Bronchial epithelial cell (primary cell): Measurements from ENCODE around the gene TMX4. TPM values are rescaled to one million over a fixed set of nuclear protein-coding genes. Genes with fewer than 3 reads are reported as not detected.

Experiments used
- DNase-seq: peaks from one replicate; pipeline ENCODE4 v3.0.0-alpha.2; 2010; ENCODE audit warnings: low read depth
- FAIRE-seq: peaks from 2 replicates; lab custom pipeline; 2011; peaks lifted over from hg19 to GRCh38; lab: Jason Lieb, UNC
- H3K27me3 ChIP-seq: 2 replicates; pipeline ENCODE4 v1.5.1; 2011; ENCODE audit warnings: low read length; ENCODE audit not compliant: control insufficient read depth, insufficient read depth
- H3K36me3 ChIP-seq: 2 replicates; pipeline ENCODE4 v1.5.1; 2011; ENCODE audit warnings: low read length; ENCODE audit not compliant: control insufficient read depth, insufficient read depth
- H3K4me3 ChIP-seq: 2 replicates; pipeline ENCODE4 v1.5.1; 2011; ENCODE audit warnings: mild to moderate bottlenecking, low read depth, low read length, control low read depth
- total RNA-seq: library from RNA; depleted of rRNA; stranded (reverse); fragments of >200 nt; gene quantifications from 2 replicates; pipeline ENCODE4 v1.2.1, GENCODE V29; 2014
- TF ChIP-seq, protein P1 (sequence below): IDR thresholded peaks from 2 replicates; pipeline ENCODE4 v1.5.1; 2011; ENCODE audit warnings: mild to moderate bottlenecking, moderate library complexity, low read length, control low read depth, inconsistent platforms; ENCODE audit not compliant: insufficient read depth, severe bottlenecking

The TMX4 gene
- total RNA-seq, 1 donor from 2014 or later = 11.6 TPM

DNA sequence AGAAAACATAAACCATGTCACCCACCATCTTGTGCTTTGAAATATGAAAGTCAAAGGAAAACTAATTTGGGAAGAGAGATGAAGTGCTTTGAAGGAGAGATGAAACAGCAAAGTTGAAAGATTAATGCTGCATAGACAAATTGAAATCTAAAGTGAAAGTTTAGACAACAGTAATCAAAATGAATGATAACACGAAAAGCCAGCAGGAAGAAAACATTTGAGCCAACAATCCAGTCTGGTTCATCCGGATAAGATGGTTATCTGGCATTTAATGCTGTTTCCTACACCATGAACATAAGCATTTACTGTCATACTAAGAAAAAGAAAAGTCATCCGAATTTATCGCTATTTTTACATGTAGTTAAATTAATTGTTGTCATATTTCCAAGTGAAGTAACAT is 79.9 kb downstream of the TMX4 start:
- H3K36me3 ChIP-seq = no peaks in the 10 kb centered on the region
- FAIRE-seq = no peak

DNA sequence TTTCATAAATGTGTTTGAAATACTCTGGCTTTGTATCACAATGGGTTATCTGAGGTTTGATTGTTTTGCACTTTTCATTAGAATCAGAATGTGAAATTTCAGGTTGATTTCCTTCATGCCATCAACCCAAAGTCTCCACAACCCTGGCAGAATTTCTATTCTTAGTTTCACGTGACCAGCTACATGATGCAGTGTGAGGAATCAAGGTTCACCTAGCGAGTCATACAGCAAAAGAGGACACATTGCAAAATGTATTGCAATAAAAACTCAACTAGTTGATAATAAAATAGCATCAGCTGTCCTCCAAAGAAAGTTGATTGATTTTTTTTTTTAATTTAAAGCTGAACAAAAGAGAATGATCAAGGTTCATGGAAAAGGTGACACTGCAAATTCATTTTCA is 81.5 kb downstream of the TMX4 start:
- DNase-seq (peak; percentile 30), FAIRE-seq (no peak)
- Histone ChIP-seq H3K4me3 (no peak overlapping the region), H3K36me3 (no peaks in the 10 kb centered on the region), H3K27me3 (no peaks in the 10 kb centered on the region)
- TF ChIP-seq, protein P1, sequence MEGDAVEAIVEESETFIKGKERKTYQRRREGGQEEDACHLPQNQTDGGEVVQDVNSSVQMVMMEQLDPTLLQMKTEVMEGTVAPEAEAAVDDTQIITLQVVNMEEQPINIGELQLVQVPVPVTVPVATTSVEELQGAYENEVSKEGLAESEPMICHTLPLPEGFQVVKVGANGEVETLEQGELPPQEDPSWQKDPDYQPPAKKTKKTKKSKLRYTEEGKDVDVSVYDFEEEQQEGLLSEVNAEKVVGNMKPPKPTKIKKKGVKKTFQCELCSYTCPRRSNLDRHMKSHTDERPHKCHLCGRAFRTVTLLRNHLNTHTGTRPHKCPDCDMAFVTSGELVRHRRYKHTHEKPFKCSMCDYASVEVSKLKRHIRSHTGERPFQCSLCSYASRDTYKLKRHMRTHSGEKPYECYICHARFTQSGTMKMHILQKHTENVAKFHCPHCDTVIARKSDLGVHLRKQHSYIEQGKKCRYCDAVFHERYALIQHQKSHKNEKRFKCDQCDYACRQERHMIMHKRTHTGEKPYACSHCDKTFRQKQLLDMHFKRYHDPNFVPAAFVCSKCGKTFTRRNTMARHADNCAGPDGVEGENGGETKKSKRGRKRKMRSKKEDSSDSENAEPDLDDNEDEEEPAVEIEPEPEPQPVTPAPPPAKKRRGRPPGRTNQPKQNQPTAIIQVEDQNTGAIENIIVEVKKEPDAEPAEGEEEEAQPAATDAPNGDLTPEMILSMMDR = no peak

More for the DNA sequence above, 79.9 kb downstream of the TMX4 start:
- DNase-seq = no peak
- Histone ChIP-seq H3K4me3 (no peak overlapping the region), H3K27me3 (no peaks in the 10 kb centered on the region)
- TF ChIP-seq, protein P1 = no peak

- DNase-seq (no peak), FAIRE-seq (no peak)
- no peak overlapping the region for H3K4me3 ChIP-seq
- no peaks in the 10 kb centered on the region for H3K36me3 ChIP-seq
- TF ChIP-seq, protein P1 = no peak
- H3K27me3 ChIP-seq = no peaks in the 10 kb centered on the region
These were observed 82.2 kb downstream of the TMX4 start for GRCh38 chr20:7937328-7937727.

DNA sequence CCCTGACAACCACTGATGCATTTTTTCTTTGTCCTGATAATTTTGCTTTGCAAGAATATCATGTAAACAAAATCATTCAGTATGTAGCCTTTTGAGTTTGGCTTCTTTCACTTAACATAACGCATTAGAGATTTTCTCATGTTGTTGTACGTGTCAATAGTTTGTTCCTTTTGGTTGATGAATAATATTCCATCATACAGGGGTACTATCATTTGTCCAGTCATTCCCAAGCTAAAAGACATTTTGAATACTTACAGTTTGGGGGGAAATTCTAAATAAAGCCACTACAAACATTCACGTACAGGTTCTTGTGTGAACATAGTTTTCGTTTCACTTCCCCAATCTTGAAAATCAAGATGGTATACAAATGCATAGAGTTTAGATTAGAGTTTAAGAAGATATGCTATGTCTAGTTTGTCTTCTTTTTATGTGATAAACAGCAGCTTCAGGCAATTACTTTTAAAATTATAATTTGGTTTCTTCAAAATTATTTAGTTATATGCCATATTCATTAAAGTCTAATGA is 84.5 kb downstream of the TMX4 start:
- TF ChIP-seq, protein P1 = no peak
- DNase-seq (no peak), FAIRE-seq (no peak)
- H3K27me3 ChIP-seq = no peaks in the 10 kb centered on the region
- H3K4me3 ChIP-seq = no peak overlapping the region
- H3K36me3 ChIP-seq = no peaks in the 10 kb centered on the region

DNA sequence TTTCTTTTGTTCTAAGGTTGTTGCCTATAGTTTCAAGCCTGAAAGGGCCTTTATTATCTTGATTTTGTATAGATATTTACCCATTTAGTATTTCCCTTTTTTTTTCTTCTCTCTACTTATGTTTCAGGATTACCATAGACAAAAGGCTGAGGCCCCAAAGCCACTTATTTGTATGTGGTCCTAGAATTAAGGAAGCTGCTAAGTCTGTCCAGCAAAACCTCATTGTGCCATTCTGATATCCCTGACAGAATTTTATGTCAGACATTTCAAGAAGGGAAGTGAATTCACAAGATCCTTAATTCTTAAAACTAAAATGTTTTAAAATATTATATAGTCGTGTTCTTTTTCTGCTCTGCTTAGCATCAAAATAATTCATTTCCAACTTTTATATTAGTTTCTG is 86.2 kb downstream of the TMX4 start:
- TF ChIP-seq, protein P1 = no peak
- no peaks in the 10 kb centered on the region for H3K36me3 ChIP-seq
- H3K4me3 ChIP-seq = no peak overlapping the region
- no peak for FAIRE-seq
- H3K27me3 ChIP-seq = no peaks in the 10 kb centered on the region
- no peak for DNase-seq

GRCh38 chr20:7930343-7930742 is 89.2 kb downstream of the TMX4 start:
- no peaks in the 10 kb centered on the region for H3K36me3 ChIP-seq
- no peak for FAIRE-seq
- H3K27me3 ChIP-seq = no peaks in the 10 kb centered on the region
- no peak overlapping the region for H3K4me3 ChIP-seq
- no peak for DNase-seq
- TF ChIP-seq, protein P1 = no peak
